ENCODE results near the gene ROBO1.

The ROBO1 gene

GRCh38 chr3:78659386-78659987, 1108.3 kb downstream of the ROBO1 start:
- DNase-seq: no peak

DNA sequence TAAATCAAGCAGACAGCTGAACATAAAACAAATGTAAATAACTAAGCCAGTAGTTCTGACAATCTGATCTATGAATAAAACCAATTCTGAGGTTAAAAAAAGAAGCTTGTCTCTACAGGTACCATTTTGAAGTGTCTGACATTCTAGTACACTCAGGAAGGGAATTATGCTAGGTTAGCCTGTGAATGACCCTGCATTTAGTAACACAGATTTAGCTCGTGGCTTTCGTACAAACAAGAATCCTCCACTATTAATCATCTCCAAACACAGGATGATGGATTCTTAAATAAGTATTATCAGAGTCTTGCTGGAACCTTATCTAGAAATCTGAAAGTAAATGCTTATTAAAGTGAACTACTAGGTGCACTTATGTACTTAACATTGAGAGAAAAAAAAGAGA, 1120.1 kb downstream of the ROBO1 start:
- DNase-seq: no peak

GRCh38 chr3:78645628-78646310, 1122.0 kb downstream of the ROBO1 start:
- no peak for DNase-seq

DNA sequence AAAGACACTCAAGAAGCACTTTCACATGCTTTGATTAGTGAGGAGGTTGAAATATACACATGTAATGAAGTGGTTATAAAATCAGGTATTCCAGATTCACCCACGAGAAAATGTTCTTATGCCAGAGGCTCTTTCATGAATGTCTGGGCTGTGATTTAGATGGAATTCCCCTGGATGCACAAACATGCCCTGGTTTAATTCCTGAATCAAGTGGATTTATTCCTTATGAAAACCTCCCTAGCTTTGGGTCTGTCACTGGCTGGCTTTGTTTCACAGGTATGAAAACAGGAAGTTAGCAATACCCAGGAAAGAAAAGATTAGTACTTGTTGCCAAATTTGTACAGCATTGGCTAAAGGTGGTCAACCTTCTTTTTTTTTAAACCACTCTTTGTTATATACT, 1123.0 kb downstream of the ROBO1 start:
- no peak for DNase-seq

GRCh38 chr3:78642226-78643035, 1125.4 kb downstream of the ROBO1 start:
- DNase-seq: no peak

DNA sequence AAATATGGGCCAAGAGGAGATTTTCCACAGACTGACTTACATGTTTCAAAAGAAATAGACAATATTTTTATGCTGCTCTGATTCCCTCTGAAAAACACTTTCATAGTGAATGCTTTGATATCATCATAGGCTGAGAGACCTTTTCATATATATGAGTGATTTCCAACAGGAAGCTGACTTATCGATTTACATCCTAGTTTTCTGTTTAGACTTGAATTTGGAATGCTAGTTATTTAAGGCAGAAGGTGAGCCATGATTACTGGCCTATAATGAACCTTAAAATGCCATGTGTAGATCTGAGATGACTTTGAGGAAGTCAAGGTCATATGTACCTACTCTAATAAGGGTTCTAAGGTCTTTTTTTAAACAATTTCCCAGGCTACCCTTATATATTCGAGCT, 1126.1 kb downstream of the ROBO1 start:
- DNase-seq: no peak

DNA sequence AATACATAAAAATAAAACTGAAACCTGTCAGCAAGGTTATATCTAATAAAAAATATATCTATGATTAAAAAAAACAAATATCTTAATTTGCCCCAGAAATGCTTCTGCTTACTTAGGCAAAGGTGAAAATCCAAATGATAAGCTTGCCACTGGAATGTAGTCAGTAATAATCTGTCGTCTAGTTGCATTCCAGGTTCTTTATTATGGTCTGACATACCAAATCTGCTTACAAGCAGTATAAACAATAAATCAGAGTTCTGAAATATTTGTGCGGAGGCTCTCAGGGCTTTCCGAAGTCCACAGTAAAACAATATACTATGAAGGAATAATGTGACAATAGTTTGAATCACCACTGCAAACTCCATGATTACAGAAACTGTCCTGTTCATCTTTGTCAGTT, 1133.5 kb downstream of the ROBO1 start:
- no peak for DNase-seq

DNA sequence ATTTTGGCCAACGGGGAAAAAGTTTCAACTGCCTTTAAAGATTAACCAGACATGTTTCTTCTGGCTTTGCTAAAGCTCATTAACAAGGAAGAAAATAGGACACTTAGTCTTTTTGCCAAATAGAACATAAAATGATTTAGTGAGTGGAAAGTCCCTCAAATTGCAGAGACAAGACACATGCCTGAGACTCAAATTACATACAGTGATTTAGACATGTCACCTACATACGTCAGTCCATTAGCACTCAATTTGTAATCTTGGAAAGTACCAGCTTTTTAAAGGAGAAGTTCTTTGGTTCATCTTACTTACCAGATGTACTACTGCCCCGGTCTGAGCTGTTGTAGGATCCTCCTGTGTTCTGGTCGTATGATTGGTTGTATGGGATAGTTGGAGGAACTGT, 1134.2 kb downstream of the ROBO1 start:
- no peak for DNase-seq

DNA sequence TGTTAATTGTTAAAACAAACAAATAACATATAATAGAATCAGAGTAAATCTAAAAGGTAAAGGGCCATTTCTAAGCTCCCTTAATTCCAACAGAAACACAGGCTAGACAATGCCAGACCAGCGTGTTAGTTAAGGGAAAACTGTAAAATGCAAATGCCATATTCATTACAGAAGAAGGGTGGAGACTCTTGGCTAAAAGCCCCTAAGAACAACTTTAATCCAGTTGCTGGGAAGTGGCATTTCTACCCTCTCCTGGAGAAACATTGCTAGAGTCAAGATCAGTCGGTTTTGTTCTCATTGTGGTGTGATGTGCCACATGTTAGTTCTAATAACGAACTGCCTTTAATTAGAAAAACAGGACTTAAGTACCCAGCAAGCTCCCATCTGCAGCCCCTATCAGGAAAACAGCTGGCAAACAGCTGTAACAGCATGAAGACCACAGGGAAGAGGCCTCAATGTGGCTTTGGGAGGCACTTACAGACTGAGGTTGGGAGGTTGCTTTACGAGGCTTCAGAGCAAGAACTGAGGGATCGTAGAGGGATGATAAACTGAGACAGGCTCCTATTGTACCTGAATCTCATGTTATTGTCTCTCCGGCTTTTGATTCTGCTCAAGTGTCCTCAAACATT, 1134.8 kb downstream of the ROBO1 start:
- DNase-seq: no peak

- DNase-seq: no peak
Observed at GRCh38 chr3:78629544-78629943, 1138.3 kb downstream of the ROBO1 start.

- no peak for DNase-seq
Observed at GRCh38 chr3:78621061-78621716, 1146.6 kb downstream of the ROBO1 start.

GRCh38 chr3:78614486-78614885, 1153.3 kb downstream of the ROBO1 start:
- no peak for DNase-seq

GRCh38 chr3:78613421-78613879, 1154.3 kb downstream of the ROBO1 start:
- DNase-seq: no peak

DNA sequence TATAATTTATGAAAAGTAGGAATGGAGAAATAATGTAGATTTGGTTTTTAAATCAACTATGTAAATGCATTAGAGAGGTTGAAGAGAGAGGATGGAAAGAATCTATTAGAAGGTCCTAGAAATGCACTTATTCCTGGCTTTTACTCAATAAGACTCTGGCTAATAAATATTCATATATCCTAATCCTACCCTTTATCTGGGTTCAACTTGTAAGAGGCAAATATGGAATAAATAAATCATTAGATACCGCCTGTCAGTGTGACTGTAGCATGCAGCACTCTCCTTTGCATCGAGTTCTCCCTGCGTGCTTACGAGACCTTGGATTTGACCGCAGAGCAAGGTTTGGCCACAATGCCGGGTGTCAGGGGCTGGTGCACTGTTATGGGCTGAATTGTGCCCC, 1156.5 kb downstream of the ROBO1 start:
- DNase-seq: no peak

DNA sequence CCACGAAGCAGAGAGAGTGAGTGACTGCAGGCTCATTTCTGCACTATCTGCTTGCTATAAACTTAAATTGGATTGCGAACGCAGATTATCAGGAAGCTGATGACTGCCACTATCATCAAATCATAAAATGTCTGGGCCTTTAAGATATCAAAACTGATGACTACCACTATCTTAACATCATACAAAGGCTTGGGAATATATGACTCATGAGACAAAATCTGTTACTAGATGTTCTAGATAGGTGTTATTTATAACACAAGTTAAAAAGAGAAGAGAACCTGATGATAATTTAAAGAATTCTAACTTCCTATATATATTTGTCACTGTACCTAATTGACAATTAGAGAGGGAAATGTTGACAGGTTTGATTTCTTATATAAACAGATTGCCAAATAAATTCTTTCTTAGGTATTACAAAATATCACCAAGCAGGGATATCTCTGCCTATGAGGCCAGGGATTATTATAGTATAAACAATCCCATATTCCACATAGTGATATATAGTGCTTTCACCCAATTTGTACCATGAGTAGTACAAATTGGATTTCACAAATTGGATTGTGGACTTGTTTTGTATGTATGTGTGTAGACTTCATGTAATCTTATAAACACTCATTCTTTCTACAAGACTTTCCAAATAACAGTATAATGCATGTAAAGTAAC, 1157.2 kb downstream of the ROBO1 start:
- DNase-seq: no peak

GRCh38 chr3:78606756-78607155, 1161.0 kb downstream of the ROBO1 start:
- DNase-seq: no peak

DNA sequence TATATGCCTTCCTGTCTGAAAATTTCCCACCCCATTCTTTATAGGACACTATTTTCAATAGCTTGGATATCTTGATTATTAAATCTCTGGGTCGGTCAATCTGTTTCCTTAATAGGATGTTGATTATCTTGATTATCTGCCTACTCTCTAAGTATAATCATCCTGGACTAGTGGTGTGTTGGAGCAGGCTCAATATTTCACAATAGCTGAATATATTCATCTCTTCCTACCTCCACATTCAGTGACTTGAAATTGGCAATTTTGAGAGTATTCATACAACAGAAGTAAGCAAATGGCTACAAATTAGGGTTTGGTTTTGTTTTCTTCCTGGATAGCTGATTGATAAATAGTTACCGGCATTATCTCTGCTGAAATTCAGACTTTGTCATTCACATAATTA, 1162.6 kb downstream of the ROBO1 start:
- no peak for DNase-seq

- no peak for DNase-seq
Observed at GRCh38 chr3:78604341-78604740, 1163.5 kb downstream of the ROBO1 start.

DNA sequence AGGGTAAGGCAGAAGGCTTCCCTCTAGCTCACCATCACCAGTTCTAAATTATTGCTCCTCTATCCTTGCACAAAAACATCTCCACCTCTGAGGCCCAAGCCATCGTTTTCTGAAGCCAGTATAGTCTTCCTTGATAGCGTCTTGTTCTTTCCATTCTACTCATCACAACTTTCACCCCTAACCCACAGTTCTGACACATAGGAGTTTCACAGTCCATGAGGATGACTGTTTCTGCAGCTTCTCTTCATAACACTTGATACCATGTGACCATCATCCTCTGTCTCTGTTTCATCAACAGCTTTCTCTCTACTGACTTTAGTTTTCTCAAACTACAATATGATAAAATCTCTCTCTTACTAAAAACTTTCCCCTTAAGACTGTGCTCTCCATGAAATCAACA, 1166.5 kb downstream of the ROBO1 start:
- no peak for DNase-seq

- no peak for DNase-seq
Observed at GRCh38 chr3:78589778-78590177, 1178.0 kb downstream of the ROBO1 start.

- DNase-seq: no peak
Observed at GRCh38 chr3:78588906-78589621, 1178.7 kb downstream of the ROBO1 start.

DNA sequence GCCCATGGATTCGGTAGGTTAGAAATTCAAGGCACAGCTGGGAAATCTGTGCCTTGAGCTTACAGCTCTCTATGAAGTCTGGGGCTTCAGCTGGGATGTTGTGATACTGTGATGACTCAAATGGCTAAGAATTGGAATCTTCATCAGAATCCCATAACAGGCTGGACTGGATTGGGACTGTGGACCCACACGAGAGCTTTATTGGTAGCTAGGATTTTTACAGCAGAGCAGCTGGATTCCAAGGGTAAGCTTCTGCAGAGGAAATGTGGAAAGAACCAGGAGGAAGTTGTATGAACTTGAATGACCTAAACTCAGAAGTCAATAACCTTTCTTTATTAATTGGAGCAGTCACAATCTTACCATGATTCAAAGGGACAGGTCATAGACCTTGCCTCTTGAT, 1187.1 kb downstream of the ROBO1 start:
- DNase-seq: no peak
